Amniotic stem cell (primary cell): ENCODE measurements around the gene OR2V2.
"Not testable (repeated sequence)": the region's sequence is repeated elsewhere in the genome, so short reads cannot be mapped to it uniquely, and the experiment has no call there.

ENCODE experiments used
- DNase-seq: peaks from one replicate; lab custom pipeline; 2025; lab: John Stamatoyannopoulos, UW

Gene OR2V2

GRCh38 chr5:181146927-181147636, at the start of gene OR2V2:
Gene OR2V2, plus strand, starts transcription at chr5:181147586. Its CDS starts 7,357 bp downstream, at chr5:181154943.
- not testable (repeated sequence) for DNase-seq

- not testable (repeated sequence) for DNase-seq
Observed at GRCh38 chr5:181097759-181098491, 49.5 kb upstream of the OR2V2 start.

- DNase-seq = no peak
Observed at GRCh38 chr5:181098762-181099601, 48.4 kb upstream of the OR2V2 start.

GRCh38 chr5:181099602-181100086, 47.7 kb upstream of the OR2V2 start:
- no peak for DNase-seq

GRCh38 chr5:181100121-181100875, 47.1 kb upstream of the OR2V2 start:
- no peak for DNase-seq

DNA sequence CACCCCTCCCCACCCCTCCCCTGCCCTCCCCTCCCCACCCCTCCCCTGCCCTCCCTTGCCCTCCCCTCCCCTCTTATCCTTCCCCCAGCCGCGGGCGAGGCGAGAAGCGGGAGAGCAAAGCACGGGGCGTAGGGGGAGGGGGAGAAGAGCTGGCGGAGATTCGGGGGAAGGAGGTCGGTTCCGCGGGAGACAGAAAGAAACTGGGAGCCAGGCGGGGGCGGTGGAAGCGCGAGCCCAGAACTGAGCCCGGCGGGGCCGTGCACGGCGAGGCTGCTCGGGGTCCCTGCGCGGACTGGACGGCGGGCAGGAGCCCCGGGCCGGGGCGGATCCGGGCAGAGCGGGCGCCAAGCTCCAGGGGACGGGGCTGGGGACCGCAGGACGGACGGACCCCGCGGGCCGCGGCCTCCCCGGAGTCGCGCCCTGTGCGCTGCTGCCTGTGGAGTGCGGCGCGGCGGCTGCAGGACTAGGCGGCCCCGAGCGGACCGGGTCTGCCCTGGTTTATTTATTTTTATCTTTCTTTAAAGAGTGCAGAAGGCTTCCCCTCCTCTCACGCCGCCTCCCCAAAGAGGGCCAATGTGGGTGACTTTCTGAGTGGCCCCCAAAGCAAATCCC, 46.2 kb upstream of the OR2V2 start:
- not testable (repeated sequence) for DNase-seq

- not testable (repeated sequence) for DNase-seq
Observed at GRCh38 chr5:181101930-181102674, 45.3 kb upstream of the OR2V2 start.

DNA sequence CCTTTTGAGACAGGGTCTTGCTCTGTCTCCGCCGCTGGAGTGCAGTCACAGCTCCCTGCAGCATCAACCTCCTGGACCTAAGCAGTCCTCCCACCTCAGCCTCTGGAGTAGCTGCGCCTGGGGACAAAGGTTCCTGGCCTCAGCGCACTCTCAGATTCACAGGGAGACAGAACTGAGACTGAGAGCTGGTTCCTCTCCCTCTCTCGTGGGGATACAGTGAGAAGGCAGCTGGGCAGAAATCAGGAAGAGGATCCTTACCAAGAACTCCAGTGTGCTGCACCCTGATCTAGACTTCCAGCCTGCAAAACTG, 43.2 kb upstream of the OR2V2 start:
- not testable (repeated sequence) for DNase-seq

- DNase-seq = not testable (repeated sequence)
Observed at GRCh38 chr5:181104606-181105390, 42.6 kb upstream of the OR2V2 start.

- no peak for DNase-seq
Observed at GRCh38 chr5:181105391-181106025, 41.9 kb upstream of the OR2V2 start.

GRCh38 chr5:181107699-181108098, 39.7 kb upstream of the OR2V2 start:
- no peak for DNase-seq

DNA sequence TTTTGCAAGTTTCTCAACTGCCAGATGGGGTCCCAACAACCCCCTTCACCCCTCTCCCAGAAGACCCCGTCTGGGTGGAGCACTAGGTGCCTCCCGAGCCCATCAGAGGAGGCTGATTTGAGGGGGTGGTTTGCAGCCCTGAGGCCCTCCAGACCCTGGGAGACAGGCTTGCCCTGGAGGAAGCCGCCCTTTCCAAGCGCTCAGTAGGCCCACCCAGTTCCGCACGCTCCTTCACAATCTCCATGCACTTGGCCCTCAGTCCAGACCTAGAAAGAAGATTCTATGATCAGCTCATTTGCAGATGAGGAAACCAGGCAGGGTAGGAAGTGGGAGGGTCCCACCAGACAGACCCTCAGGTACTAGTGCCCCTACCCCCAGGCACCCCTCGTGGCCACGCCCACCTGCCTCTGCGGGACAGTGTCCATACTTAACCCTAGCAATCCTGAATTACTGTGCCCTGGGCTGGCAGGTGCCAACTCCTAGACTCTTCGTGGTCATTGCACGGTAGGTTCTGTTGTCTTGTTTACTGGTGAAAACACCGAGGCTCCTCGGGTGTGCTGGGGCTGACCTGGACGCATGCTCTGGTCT, 38.7 kb upstream of the OR2V2 start:
- no peak for DNase-seq

- DNase-seq = no peak
Observed at GRCh38 chr5:181109489-181110013, 37.8 kb upstream of the OR2V2 start.

- no peak for DNase-seq
Observed at GRCh38 chr5:181111010-181111409, 36.4 kb upstream of the OR2V2 start.

DNA sequence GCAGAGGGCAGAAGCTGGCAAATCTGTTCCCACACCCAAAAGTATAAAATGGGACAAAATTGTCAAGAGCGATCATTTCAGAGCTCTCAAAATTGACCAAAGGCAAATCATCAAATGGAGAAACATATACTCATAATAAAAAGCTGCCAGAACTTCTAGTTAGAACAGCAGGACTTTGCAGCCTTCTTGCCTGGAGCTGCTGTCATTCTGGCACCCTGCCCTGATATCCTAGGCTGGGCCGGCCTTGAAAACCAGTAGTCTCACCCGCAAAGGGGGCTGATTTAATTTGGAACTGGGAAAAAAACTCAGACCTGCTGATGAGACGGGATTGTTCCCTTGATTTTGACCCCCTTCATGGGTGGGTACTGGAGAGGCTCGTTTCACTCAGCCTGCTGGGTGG, 34.9 kb upstream of the OR2V2 start:
- DNase-seq = no peak

- not testable (repeated sequence) for DNase-seq
Observed at GRCh38 chr5:181113572-181113971, 33.8 kb upstream of the OR2V2 start.

GRCh38 chr5:181114284-181114843, 33.0 kb upstream of the OR2V2 start:
- no peak for DNase-seq
